ENCODE measurements around the gene C1orf87.

Gene C1orf87

DNA sequence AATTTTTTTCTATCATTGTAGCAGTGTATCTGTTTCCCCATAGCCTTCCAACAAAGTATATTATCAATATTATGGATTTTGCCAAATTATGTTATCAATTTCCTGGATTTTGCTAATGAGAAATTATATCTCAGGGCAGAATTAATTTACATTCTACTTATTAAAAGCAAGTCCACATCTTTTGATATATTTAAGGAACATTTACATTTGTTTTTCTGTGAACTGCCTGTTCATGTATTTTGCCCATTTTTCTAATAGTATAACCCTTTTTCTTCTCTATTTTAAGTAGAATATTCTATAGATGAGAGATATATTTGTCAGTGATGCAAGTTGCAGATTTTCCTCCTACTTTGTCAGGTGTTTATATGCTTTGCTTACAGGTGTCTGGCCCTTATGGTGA, 24.4 kb downstream of the C1orf87 start:
- no peak for DNase-seq (ENCODE audit: low read depth)
- TF ChIP-seq, protein P1, sequence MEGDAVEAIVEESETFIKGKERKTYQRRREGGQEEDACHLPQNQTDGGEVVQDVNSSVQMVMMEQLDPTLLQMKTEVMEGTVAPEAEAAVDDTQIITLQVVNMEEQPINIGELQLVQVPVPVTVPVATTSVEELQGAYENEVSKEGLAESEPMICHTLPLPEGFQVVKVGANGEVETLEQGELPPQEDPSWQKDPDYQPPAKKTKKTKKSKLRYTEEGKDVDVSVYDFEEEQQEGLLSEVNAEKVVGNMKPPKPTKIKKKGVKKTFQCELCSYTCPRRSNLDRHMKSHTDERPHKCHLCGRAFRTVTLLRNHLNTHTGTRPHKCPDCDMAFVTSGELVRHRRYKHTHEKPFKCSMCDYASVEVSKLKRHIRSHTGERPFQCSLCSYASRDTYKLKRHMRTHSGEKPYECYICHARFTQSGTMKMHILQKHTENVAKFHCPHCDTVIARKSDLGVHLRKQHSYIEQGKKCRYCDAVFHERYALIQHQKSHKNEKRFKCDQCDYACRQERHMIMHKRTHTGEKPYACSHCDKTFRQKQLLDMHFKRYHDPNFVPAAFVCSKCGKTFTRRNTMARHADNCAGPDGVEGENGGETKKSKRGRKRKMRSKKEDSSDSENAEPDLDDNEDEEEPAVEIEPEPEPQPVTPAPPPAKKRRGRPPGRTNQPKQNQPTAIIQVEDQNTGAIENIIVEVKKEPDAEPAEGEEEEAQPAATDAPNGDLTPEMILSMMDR (conservative IDR thresholded peaks at IDR 0.05; ENCODE audit: low read depth, low read length), result no peak
- no peak overlapping the region for H3K4me3 ChIP-seq (ENCODE audit: low read depth, low read length)

DNA sequence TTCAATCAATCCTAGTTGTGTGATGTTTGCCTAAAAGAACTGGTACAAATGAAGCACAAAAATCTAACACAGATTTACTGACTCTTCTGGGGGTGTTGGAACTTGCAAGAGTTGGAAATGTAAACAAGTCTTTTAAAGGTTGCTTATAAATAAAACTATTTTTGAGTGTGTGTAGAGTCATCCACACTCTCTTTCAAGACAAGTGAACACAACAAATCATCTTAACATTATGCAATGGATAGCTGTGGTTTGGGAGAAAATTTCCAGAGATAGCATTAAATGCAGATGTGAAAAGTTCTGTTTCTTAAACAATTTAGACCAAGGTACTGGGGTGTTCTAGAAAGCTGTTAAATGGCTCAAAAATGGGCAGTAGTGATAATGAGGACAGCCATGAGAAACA, 28.7 kb downstream of the C1orf87 start:
- TF ChIP-seq, protein P1 (conservative IDR thresholded peaks at IDR 0.05; ENCODE audit: low read depth, low read length), result no peak
- no peak overlapping the region for H3K4me3 ChIP-seq (ENCODE audit: low read depth, low read length)
- DNase-seq (ENCODE audit: low read depth), result peak; percentile 6

DNA sequence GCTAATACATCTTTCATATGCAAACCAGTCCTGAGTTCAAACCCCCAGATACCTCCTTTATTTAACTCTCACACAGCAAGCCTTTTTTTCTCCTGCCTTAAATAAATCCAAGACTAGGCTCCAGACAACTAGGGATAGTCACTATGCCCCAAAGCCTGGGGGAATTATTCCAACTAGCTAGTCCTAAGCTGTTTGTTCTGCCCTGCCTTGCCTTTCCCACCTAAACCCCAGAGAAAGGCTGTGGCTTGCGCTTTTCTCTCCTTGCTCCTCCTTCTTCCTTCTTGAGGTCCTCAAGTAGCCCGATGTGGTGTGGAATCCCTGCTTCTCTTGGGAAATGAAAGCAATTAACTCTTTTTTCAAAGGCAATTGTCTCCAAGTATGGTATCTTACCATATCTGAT, 31.8 kb downstream of the C1orf87 start:
- DNase-seq (ENCODE audit: low read depth), result no peak
- TF ChIP-seq, protein P1 (conservative IDR thresholded peaks at IDR 0.05; ENCODE audit: low read depth, low read length), result no peak
- H3K4me3 ChIP-seq (ENCODE audit: low read depth, low read length), result no peak overlapping the region

DNA sequence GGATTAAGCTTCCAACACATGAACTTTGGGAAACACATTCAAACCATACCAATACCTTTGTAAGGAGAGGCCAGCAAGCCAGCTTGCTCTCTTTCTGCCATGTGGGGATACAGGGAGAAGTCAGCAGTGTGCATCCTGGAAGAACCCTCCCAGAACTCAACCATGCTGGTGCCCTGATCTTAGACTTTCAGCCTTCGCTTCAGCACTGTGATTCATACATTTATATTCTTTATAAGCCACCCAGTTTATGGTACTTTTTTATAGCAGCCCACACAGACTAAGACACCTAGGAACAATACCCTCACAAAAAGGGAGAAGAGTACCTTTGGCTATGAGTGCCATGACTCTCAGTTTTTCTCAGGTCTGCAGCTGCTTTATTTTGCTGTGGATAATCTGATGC, 35.9 kb downstream of the C1orf87 start:
- TF ChIP-seq, protein P1 (conservative IDR thresholded peaks at IDR 0.05; ENCODE audit: low read depth, low read length), result no peak
- no peak overlapping the region for H3K4me3 ChIP-seq (ENCODE audit: low read depth, low read length)
- no peak for DNase-seq (ENCODE audit: low read depth)

DNA sequence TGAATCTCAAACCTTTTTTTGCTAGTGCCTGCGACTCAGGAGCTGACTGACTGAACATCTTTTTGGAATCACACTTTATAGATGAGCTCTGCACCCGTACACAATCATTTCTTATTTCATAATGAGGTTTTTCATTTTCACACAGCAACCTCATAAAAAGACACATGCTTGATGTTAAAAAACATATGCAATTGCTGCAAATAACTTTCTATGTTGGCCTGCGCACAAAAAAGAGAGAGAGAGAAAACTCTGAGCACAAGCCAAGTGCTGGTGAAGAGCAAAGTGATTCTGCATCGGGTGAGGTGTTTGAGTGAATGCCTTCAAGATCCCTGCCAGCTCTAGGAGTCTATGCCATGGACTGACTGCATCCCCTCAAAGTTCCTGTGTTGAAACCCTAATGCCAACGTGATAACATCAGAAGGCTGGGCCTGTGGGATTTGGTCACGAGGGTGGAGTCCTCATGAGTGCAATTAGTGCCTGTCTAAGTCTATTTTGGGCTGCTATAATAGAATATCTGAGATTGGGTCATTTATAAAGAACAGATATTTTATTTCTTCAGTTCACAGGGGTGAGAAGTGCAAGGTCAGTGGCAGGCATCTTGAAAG, 36.6 kb downstream of the C1orf87 start:
- no peak for DNase-seq (ENCODE audit: low read depth)
- TF ChIP-seq, protein P1 (conservative IDR thresholded peaks at IDR 0.05; ENCODE audit: low read depth, low read length), result no peak
- no peak overlapping the region for H3K4me3 ChIP-seq (ENCODE audit: low read depth, low read length)

DNA sequence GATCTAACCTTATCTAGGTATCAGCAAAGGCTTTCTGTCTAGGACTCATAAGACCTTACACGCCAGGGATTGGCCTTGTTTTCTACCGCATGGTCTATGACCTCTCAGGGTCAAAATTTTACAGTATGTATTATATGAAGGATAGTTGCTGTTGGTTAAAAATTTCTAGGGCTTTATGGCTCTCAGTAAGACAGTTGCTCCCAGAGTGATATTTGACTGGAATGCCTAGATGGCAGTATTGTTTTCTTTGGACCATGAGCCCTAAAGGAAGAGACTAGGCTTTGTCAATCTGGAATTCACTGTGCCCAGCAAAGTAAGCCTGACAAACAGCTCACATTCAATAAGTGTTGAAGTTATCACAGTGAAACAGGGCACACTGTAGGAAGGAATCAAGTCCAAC, 37.6 kb downstream of the C1orf87 start:
- no peak overlapping the region for H3K4me3 ChIP-seq (ENCODE audit: low read depth, low read length)
- TF ChIP-seq, protein P1 (conservative IDR thresholded peaks at IDR 0.05; ENCODE audit: low read depth, low read length), result no peak
- DNase-seq (ENCODE audit: low read depth), result peak; percentile 2

DNA sequence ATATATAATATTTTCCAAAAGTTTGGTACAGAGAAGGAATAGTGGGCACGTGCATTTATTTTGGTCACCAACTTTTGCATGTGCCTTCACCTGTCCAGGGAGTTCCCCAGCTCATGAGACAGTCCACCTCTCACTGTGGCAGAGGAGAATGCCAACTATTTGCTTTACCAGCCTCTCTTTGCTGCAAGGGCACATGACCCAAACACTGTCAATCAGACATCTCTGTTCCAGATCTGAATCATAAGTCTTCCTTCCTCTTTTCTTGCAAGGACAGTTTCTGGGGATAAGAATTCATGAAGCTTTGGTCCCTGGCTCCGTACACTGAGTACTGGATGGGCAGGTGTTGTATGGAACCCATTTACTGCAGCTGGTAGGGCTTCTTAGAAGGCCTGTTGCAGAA, 38.6 kb downstream of the C1orf87 start:
- no peak overlapping the region for H3K4me3 ChIP-seq (ENCODE audit: low read depth, low read length)
- no peak for DNase-seq (ENCODE audit: low read depth)
- TF ChIP-seq, protein P1 (conservative IDR thresholded peaks at IDR 0.05; ENCODE audit: low read depth, low read length), result no peak
